GM12878 (cell line): Measurements from ENCODE around the gene PIK3C3. TPM values are rescaled to one million over a fixed set of nuclear protein-coding genes. Genes with fewer than 3 reads are reported as not detected.
A peak's percentile ranks its signal among the peaks of the same experiment; 100 is the strongest.

Experiments
- ATAC-seq: fragments of 200-7000 bp; cut with Tn5 transposase; 3 replicates; pipeline ENCODE4 v1.9.1; 2020; ENCODE audit warnings: mild to moderate bottlenecking, moderate library complexity
- BruUV-seq: library from RNA; stranded (reverse); fragments of 400-500 nt; replicated peaks from 2 replicates; lab custom pipeline; 2021; lab: Mats Ljungman, UMichigan
- CTCF ChIA-PET: fragments of 300-600 bp; sonication (Branson Sonifier 250); formaldehyde crosslinking; extraction: SDS; loops from one replicate; lab custom pipeline; 2021; ENCODE audit warnings: inconsistent platforms; lab: Yijun Ruan, JAX
- POLR2A ChIA-PET: fragments of 350-600 bp; formaldehyde crosslinking; extraction: SDS; loops from one replicate; lab custom pipeline; 2021; ENCODE audit warnings: inconsistent platforms; lab: Charles Lee
- RAD21 ChIA-PET: fragments of 300-600 bp; sonication (Branson Sonifier 250); formaldehyde crosslinking; loops from one replicate; lab custom pipeline; 2023; ENCODE audit warnings: antibody characterized with exemption; ENCODE audit not compliant: unreplicated experiment; lab: Charles Lee
- SMC1A ChIA-PET: fragments of 300-600 bp; sonication (Branson Sonifier 250); formaldehyde crosslinking; loops from one replicate; lab custom pipeline; 2023; ENCODE audit not compliant: unreplicated experiment, uncharacterized antibody; lab: Charles Lee
- DNase-seq: peaks from one replicate; pipeline ENCODE4 v3.0.0-alpha.2; 2011; ENCODE audit warnings: low read depth, low spot score
- FAIRE-seq: peaks from 3 replicates; lab custom pipeline; 2011; peaks lifted over from hg19 to GRCh38; lab: Jason Lieb, UNC
- H2AFZ ChIP-seq: 2 replicates; pipeline ENCODE4 v1.6.0; 2011; ENCODE audit warnings: low read depth, low read length, control low read depth; ENCODE audit not compliant: control insufficient read depth
- H3K27ac ChIP-seq: 2 replicates; pipeline ENCODE4 v1.5.1; 2011; ENCODE audit warnings: control low read depth; ENCODE audit not compliant: control insufficient read depth, insufficient read depth
- H3K27me3 ChIP-seq, 2 experiments: replicated peaks in 1 of 2; 2 replicates each; pipeline versions ENCODE4 v1.6.0 to v1.6.1; 2011; ENCODE audit warnings: low read length in 1 of 2; ENCODE audit not compliant: control insufficient read depth in 2 of 2, insufficient read depth in 2 of 2
- H3K36me3 ChIP-seq, 2 experiments: 2 replicates each; pipeline ENCODE4 v1.5.1; 2011; ENCODE audit warnings: low read length in 1 of 2; ENCODE audit not compliant: control insufficient read depth in 2 of 2, insufficient read depth in 2 of 2
- H3K4me1 ChIP-seq: 2 replicates; pipeline ENCODE4 v1.6.1; 2011; ENCODE audit warnings: mild to moderate bottlenecking, low read length, moderate library complexity, mixed read lengths; ENCODE audit not compliant: control insufficient read depth, insufficient read depth
- H3K4me2 ChIP-seq: 2 replicates; pipeline ENCODE4 v1.6.0; 2011; ENCODE audit warnings: control low read depth; ENCODE audit not compliant: control insufficient read depth, insufficient read depth
- H3K4me3 ChIP-seq: fragments of 200-600 bp; sonication (generic); 2 replicates; pipeline ENCODE4 v1.5.1; 2016
- H3K79me2 ChIP-seq: 2 replicates; pipeline ENCODE4 v1.6.0; 2011; ENCODE audit warnings: low read length; ENCODE audit not compliant: control insufficient read depth, insufficient read depth
- H3K9ac ChIP-seq: 2 replicates; pipeline ENCODE4 v1.8.0; 2011; ENCODE audit warnings: low read length, control low read depth, mixed read lengths; ENCODE audit not compliant: control insufficient read depth, insufficient read depth
- H3K9me3 ChIP-seq: replicated peaks from 3 replicates; pipeline ENCODE4 v1.5.1; 2011; ENCODE audit warnings: mild to moderate bottlenecking, low read length; ENCODE audit not compliant: control insufficient read depth, insufficient read depth
- H4K20me1 ChIP-seq: 2 replicates; pipeline ENCODE4 v1.6.0; 2011; ENCODE audit not compliant: control insufficient read depth, insufficient read depth
- BCL11A ChIP-seq: IDR thresholded peaks from 2 replicates; pipeline ENCODE4 v1.6.1; 2011; ENCODE audit warnings: low read depth, low read length
- BCL3 ChIP-seq: IDR thresholded peaks from 2 replicates; pipeline ENCODE4 v1.6.1; 2011; ENCODE audit warnings: borderline replicate concordance, low read depth, mild to moderate bottlenecking, moderate library complexity, low read length; ENCODE audit not compliant: insufficient read depth, poor library complexity, severe bottlenecking
- E4F1 ChIP-seq: fragments of 450-650 bp; IDR thresholded peaks from 2 replicates; pipeline ENCODE4 v1.6.1; 2018; ENCODE audit warnings: borderline replicate concordance, mild to moderate bottlenecking; ENCODE audit not compliant: partially characterized antibody
- EED ChIP-seq: sonication (generic); IDR thresholded peaks from 2 replicates; pipeline ENCODE4 v1.6.1; 2016; ENCODE audit warnings: antibody characterized with exemption, low read depth
- EZH2 ChIP-seq: IDR thresholded peaks from 2 replicates; pipeline ENCODE4 v1.6.1; 2012; ENCODE audit warnings: low read depth, mild to moderate bottlenecking, control low read depth, inconsistent platforms, low read length, borderline replicate concordance; ENCODE audit not compliant: control insufficient read depth
- GABPA ChIP-seq: IDR thresholded peaks from 2 replicates; pipeline ENCODE4 v1.6.1; 2014; ENCODE audit warnings: antibody characterized with exemption, low read depth, mild to moderate bottlenecking, inconsistent platforms
- HCFC1 ChIP-seq: fragments of 150-350 bp; IDR thresholded peaks from 2 replicates; pipeline ENCODE4 v1.6.1; 2014; ENCODE audit warnings: low read length
- RB1 ChIP-seq: fragments of 450-650 bp; formaldehyde crosslinking; IDR thresholded peaks from 2 replicates; pipeline ENCODE4 v1.6.1; 2017; ENCODE audit warnings: mild to moderate bottlenecking, borderline replicate concordance
- RELA ChIP-seq: fragments of 450-650 bp; IDR thresholded peaks from 2 replicates; pipeline ENCODE4 v1.8.0; 2014; ENCODE audit warnings: borderline replicate concordance; ENCODE audit not compliant: partially characterized antibody
- SIN3A ChIP-seq: IDR thresholded peaks from 2 replicates; pipeline ENCODE4 v1.6.1; 2012; ENCODE audit warnings: low read depth, low read length, improper control_type of control experiment
- USF2 ChIP-seq: IDR thresholded peaks from 2 replicates; pipeline ENCODE4 v1.6.1; 2011; ENCODE audit warnings: low read depth, low read length, improper control_type of control experiment, borderline replicate concordance
- WGBS: methylation state at CpG from one replicate; pipeline ENCODE4 v1.1.6; 2016; ENCODE audit warnings: low lambda C conversion rate; ENCODE audit not compliant: insufficient replicate concordance, insufficient coverage; ENCODE audit errors: missing lambda C conversion rate; 5-methylcytosine and 5-hydroxymethylcytosine counted together
- in situ Hi-C: fragments of 300-500 bp; cut with MboI; formaldehyde crosslinking; loops from 9 replicates; pipeline ENCODE4 v1.14.3; 2018; ENCODE audit warnings: mixed read lengths
- intact Hi-C: fragments of 100-400 bp; cut with micrococcal nuclease; formaldehyde crosslinking; loops from one replicate; pipeline ENCODE4 v1.14.2; 2022; ENCODE audit not compliant: unreplicated experiment
- polyA plus RNA-seq, 11 experiments: library from polyadenylated mRNA; depleted of rRNA in 4 of 11; unstranded in 6 of 11; stranded (reverse) in 5 of 11; fragments of >200 nt; fragmentation: Nextera tagmentation in 4 of 11; fragmentation: Illumina TruSeq in 1 of 11; extraction: Ambion mirVana in 4 of 11; extraction: Trizol in 1 of 11; gene quantifications; 1 replicate in 1 of 11; 2 replicates in 10 of 11; pipeline versions ENCODE4 v1.2.1 to v1.2.3, GENCODE V29; 2011 to 2016; ENCODE audit warnings: inconsistent platforms in 2 of 11, missing spikeins in 2 of 11, low read depth in 1 of 11
- total RNA-seq, 4 experiments: library from RNA; depleted of rRNA in 3 of 4; stranded (reverse); fragments of >200 nt in 3 of 4; fragmentation: Illumina TruSeq in 1 of 4; extraction: Trizol in 1 of 4; gene quantifications; 2 replicates each; pipeline versions ENCODE4 v1.2.1 to v1.2.3, GENCODE V29; 2013 to 2021
- TF ChIP-seq, protein P1 (sequence below): IDR thresholded peaks from 2 replicates; pipeline ENCODE4 v1.6.1; 2011; ENCODE audit warnings: low read depth, mild to moderate bottlenecking, low read length, moderate library complexity, borderline replicate concordance; ENCODE audit errors: extremely low read depth
- TF ChIP-seq, protein P2 (sequence below): IDR thresholded peaks from 2 replicates; pipeline ENCODE4 v1.6.1; 2012; ENCODE audit warnings: low read depth, low read length, improper control_type of control experiment

Gene PIK3C3
- total and polyA plus RNA-seq, 10 of the 15 experiments (the other 5 are each of a cell fraction or from before 2014, with no cell fraction given), result 14.4 to 131 (median 32.4) TPM

GRCh38 chr18:41954827-41955613, at the start of gene PIK3C3 (continued):
- TF ChIP-seq USF2 (no peak), HCFC1 (peak; percentile 72), GABPA (peak; percentile 95), RELA (no peak), BCL3 (no peak)

GRCh38 chr18:41905786-41906527, 49.1 kb upstream of the PIK3C3 start:
- H3K36me3 ChIP-seq, result no peaks in the 10 kb centered on the region
- H3K79me2 ChIP-seq, result no peaks in the 10 kb centered on the region
- H3K9ac ChIP-seq, result no peak overlapping the region
- H3K4me1 ChIP-seq, result peaks cover 5% of the 10 kb centered on the region; the same call in 1 of the 2 replicates
- no peaks in the 10 kb centered on the region for H3K27me3 ChIP-seq
- ChIA-PET RAD21 (interaction anchor here (0.9 to 1.4 kb wide), 3 partner anchors 8 to 971 kb away, joined by 3 to 5 read pairs (median 3); no protein-coding TSS in a partner anchor), CTCF (interaction anchor here (1.4 to 1.7 kb wide), 4 partner anchors 10 to 36 kb away, joined by 3 to 5 read pairs (median 4); no protein-coding TSS in a partner anchor), SMC1A (interaction anchor here (0.8 to 1.0 kb wide), 4 partner anchors 9 to 244 kb away, joined by 3 to 5 read pairs (median 3); no protein-coding TSS in a partner anchor), POLR2A (no interaction called here)
- no peak overlapping the region for H3K27ac ChIP-seq
- H2AFZ ChIP-seq, result no peak overlapping the region
- no peak for DNase-seq
- FAIRE-seq, result no peak
- intact Hi-C loops, result loop anchor here (1.0 to 5.0 kb wide), 3 partner anchors 139 to 971 kb away; no protein-coding TSS in a partner anchor
- no peaks in the 10 kb centered on the region for H4K20me1 ChIP-seq
- no peak for ATAC-seq
- H3K4me3 ChIP-seq, result no peak overlapping the region
- 0% methylated on average over 1 of the region's 1 CpG for WGBS
- in situ Hi-C loops, result loop anchor here (10.0 kb wide), 1 partner anchor 971 kb away; no protein-coding TSS in a partner anchor
- H3K4me2 ChIP-seq, result no peak overlapping the region
- no TSS peak for BruUV-seq
- no peaks in the 10 kb centered on the region for H3K9me3 ChIP-seq
- TF ChIP-seq, protein P1, sequence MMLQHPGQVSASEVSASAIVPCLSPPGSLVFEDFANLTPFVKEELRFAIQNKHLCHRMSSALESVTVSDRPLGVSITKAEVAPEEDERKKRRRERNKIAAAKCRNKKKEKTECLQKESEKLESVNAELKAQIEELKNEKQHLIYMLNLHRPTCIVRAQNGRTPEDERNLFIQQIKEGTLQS, result no peak
- TF ChIP-seq BCL11A (no peak), SIN3A (no peak), RB1 (no peak), E4F1 (no peak), EZH2 (no peak), EED (no peak)
- TF ChIP-seq, protein P2, sequence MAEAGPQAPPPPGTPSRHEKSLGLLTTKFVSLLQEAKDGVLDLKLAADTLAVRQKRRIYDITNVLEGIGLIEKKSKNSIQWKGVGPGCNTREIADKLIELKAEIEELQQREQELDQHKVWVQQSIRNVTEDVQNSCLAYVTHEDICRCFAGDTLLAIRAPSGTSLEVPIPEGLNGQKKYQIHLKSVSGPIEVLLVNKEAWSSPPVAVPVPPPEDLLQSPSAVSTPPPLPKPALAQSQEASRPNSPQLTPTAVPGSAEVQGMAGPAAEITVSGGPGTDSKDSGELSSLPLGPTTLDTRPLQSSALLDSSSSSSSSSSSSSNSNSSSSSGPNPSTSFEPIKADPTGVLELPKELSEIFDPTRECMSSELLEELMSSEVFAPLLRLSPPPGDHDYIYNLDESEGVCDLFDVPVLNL, result no peak
